ENCODE results near the gene LGR5.

The LGR5 gene

DNA sequence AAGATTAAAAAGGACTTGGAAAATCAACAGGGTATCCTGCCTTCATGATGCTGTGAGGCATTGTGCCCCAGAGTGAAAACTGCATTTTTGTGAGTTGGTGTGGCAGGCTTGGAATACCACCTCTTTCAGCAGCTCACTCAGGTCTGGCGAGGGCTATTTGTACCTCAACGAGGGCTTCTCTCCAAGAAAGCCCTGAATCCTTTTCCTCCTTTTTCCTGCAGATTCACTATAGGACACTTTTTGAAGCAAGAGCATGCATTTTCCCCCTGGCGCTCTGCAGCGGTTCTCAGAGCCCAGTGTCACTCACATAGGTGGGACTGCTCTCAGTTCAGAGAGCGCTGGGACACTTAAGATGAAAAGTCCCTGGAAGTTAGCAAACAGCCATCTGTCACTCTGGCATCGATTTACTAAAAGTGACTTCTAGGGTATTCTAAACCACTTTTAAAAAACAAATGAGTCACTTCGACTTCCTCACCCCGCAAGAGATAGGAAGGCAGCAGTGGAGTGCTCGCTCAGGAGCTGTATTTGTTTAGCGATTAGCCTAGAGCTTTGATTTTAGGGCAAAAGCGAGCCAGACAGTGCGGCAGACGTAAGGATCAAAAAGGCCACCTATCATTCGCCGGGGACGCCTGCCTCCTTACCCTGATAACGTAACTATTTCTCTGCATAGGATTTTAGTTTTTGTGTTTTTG, 782 bp upstream of the LGR5 start:
- DNase-seq = peak; percentile 13

GRCh38 chr12:71439362-71439612, 311 bp upstream of the LGR5 start:
- no peak for DNase-seq

GRCh38 chr12:71440345-71440762, 756 bp downstream of the LGR5 start:
- DNase-seq = no peak

- no peak for DNase-seq
Observed at GRCh38 chr12:71440763-71441748, 1.5 kb downstream of the LGR5 start.

DNA sequence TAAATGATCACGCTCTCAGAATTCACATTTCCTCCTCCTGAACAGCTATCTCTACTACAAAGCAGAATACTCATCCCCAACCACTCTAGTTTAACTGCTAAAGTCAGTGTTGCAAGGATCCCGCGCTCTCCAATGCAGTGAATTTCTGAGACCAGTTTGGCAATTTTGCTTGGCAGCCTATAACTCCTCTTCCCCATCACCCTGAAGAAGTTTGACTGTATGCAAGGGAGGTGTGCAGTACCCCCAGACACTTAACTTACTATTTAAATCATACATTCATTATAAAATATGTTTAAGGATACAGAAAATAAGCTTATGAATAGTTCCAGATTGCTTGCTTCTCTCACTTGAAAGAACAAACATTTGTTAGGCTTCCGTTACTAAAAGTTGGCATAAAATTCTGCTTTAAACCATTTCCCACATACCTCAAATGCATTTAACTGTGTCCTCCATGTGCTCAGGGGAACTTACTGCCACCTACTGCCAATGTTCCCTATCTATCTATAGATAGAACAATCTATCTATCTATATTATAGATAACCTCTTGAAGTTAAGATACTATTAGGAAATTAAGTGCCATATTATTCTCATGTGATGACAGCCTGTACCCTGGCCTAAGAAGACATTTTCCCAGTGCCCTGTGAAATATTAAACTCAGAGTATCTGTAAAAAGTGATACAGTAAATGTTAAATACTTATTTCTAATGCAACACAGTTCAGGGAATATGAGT, 2.4 kb downstream of the LGR5 start:
- no peak for DNase-seq

DNA sequence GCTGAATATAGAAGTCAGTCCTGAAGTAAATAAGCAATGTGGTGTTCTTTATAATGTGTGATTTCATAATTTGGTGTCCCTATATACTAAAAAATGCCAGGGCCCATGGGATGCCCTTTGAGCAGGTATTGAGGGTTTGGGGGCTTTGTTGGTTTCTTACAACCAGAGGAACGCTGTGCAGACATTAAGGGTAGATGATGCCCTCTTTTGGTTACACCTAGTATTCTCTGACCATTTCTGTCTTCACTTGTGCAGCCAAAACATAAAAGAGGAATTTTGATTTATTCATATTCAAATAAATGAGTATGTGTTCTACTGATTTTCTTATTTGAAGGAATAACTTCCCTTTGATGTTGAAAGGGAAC, 3.0 kb downstream of the LGR5 start:
- no peak for DNase-seq

- DNase-seq = no peak
Observed at GRCh38 chr12:71445071-71445470, 5.5 kb downstream of the LGR5 start.

DNA sequence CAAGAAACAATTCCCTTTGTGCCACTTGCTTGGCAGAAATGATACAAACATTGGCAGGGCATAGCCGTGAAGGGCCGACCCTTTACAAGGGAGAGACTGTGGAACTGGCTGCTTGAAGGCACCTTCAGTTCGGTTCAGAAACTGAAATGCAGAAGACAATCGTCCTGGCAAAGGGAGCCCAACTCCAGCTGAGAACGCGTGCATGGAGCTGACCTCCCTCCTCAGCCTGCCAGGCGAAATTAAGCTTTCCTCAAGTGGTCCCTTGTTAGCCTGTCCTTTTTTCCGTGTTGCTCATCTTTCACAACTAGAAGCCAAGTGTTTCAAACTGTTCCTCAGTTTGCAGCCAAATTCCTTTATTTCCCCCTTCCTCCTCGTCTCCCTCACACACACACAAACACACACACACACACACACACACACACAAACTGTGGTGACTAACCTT, 8.1 kb downstream of the LGR5 start:
- no peak for DNase-seq

DNA sequence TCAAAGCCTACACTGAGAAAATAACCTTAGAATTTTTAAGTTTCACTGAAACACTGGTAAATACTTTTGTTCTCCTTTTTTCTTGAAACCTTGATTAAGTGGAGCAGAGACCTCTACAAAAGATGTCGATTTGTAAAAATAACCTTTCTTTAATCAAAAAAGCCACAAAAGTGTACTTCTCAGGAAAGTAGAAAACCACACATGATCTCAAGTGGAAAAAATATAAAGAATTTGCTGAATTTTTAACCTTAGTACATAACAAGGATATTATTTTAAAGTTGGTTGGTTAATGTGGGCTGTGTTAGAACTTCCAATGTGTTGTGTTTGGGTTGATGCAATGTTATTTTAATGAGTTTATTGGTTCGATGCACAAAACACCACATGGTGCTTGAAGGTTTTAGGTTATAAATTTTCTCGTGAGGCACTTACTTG, 8.6 kb downstream of the LGR5 start:
- no peak for DNase-seq

- DNase-seq = no peak
Observed at GRCh38 chr12:71449373-71450070, 9.9 kb downstream of the LGR5 start.

DNA sequence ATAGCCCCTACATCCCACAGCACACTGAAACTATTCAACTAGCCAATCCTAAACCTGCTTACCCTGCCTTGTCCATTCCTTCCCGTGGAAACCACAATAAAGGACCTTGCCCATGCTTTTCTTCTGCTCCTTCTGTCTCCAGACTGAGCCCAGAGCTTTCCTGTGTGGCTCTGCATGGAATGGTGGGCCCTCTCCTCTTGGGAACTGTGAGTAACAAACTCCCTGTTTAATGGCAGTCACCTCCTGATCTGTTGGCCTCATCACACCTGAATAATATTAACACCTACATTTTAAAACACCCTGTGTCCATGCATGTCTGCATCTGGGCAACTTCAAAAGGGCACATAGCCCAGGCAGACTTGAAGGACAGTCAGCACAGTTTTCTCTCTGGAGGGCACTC, 12.4 kb downstream of the LGR5 start:
- DNase-seq = no peak

GRCh38 chr12:71455028-71455737, 15.6 kb downstream of the LGR5 start:
- no peak for DNase-seq

- no peak for DNase-seq
Observed at GRCh38 chr12:71456316-71456715, 16.7 kb downstream of the LGR5 start.

- no peak for DNase-seq
Observed at GRCh38 chr12:71456990-71457389, 17.4 kb downstream of the LGR5 start.

GRCh38 chr12:71460318-71460717, 20.7 kb downstream of the LGR5 start:
- DNase-seq = no peak

DNA sequence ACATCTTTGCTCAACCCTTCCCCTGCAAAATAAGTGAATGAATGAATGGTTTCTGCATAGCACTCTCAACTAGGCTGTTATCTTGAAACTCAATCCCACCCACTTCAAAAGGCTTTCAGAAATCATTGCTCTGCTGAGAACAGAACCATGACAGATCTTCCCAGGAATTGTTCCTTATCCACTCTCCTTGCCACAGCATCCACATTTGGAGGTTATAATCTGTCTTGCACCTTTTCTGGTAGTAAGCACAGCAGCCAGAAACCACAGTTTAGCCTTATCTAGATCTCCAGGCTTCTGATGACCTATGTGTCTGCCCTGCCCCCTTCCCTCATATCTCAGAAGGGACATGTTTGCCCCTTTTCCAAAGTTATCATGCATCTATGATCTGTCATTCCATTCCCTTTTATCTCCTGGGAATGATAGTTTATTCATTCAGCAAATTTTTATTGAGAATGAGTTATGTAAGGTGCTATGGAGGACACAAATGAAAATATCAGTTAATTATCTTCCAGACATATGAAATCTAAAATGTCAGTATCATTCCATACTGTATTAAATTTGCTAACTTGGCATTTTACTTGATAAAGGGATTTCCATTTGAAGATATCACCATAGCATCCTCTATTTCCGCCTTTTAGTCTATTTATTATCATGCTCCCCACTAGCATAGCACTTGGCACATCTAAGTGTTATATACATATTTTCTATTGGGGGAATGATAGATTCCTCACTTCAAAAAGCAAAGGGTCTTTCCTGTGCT, 21.4 kb downstream of the LGR5 start:
- no peak for DNase-seq

DNA sequence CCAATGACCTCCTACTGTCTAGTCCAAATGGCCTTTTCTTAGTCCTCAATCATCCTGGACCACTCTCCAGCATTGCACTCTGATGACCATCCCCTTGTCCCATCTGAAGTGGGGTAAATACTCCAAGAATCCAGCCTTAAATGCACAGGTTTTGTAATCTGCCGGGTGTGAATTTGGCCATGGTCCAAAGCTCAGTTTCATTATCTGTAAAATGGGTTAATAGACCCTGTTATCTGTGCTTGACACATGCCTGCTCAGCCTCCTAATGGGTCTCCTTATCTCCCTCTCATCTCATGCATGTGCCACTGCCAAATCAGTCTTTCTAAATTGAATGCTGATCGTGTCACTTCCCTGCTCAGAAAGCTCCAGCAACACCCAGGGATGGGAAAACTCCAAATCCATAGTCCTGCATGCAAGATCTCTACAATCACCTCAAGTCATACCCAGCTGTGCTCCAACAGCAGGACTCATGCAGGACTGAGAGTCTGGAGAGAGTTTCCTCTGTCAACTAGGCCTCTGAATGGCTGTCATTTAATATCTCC, 22.3 kb downstream of the LGR5 start:
- DNase-seq = no peak

GRCh38 chr12:71465796-71466195, 26.2 kb downstream of the LGR5 start:
- no peak for DNase-seq

- peak; percentile 87 for DNase-seq
Observed at GRCh38 chr12:71469258-71469750, 29.7 kb downstream of the LGR5 start.

DNA sequence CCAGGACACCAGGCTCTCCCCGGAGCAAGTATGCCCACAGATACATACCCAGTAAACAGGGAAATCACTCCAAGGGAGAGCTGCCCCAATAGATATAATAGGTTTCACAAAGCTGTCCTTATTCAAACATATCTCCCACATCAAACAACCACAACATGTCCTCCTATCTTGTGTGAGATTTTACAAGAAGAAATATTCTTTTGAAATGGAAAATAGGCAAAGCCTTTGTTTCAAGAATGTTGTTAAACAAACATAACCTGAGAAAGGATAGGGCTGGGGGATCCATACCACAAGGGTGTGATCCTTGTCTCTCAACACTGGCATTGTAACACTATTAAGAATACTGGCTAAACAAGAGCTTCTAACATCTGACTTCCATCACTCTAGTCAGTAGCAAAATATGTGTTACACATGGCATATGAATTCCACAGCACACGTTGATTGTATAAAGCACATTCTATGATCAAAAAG, 32.9 kb downstream of the LGR5 start:
- DNase-seq = peak; percentile 79

DNA sequence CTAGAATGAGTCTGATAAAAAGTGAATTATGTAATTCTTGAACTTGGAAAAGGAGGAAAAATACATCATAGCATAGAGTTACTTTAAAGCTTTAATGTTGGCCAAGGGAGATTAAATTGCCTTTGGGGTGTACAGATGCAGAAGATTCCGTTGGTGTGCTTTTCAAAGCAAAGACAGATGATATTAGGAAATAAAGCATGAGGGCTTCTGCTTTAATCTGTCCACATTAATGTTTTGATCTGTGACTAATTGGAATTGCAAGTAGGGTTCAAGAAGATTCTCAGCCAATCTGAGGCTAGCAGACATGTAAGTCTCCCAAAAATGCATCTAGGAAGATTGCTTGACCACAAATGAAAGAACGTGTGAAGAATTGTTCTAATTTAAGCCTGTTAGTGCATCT, 35.2 kb downstream of the LGR5 start:
- no peak for DNase-seq
